Raji (cell line): ENCODE results near the gene TNS2.
A peak's percentile ranks its signal among the peaks of the same experiment; 100 is the strongest.

Experiments
- POLR2A ChIP-seq: IDR thresholded peaks from 2 replicates; pipeline ENCODE4 v1.6.1; 2011; ENCODE audit warnings: low read depth, low read length, control low read depth; ENCODE audit not compliant: insufficient read depth

Gene TNS2

DNA sequence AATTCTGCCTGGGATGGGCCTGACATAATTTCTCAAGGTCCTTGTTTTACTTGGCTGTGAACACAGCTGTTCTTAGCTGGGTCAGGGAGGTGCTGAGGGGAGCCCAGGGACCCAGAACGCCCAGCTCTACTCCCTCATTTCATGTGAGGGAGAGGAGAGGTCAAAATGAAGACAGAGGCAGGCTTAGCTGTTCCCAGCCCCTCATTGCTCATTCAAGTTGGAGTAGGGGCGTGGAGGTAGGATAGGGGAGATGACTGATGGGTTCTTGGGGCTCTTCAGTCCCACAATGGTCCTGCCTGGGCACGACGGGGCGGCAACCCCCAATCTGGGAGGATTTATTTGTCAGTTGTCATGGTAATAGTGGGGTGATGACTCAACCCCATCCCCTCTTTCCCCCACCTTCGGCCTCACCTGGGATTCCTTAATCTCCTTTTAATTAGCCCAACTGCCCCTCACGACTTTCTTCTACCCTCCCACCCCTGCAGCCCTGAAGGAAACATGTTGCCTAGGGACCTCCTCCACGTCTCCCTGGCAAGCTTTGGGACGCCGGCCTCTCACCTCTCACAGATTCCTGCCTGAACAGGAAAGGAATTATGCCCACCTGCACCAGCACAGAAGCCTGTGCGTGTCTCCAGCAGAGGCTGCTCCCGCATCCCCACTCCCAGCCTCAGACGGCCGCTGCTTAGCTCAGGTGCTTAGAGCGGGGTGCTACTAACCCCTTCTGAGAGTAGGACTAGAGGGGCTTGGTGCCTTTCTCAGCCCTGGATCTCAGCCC is 19.1 kb downstream of the TNS2 start:
- no peak for TF ChIP-seq POLR2A

DNA sequence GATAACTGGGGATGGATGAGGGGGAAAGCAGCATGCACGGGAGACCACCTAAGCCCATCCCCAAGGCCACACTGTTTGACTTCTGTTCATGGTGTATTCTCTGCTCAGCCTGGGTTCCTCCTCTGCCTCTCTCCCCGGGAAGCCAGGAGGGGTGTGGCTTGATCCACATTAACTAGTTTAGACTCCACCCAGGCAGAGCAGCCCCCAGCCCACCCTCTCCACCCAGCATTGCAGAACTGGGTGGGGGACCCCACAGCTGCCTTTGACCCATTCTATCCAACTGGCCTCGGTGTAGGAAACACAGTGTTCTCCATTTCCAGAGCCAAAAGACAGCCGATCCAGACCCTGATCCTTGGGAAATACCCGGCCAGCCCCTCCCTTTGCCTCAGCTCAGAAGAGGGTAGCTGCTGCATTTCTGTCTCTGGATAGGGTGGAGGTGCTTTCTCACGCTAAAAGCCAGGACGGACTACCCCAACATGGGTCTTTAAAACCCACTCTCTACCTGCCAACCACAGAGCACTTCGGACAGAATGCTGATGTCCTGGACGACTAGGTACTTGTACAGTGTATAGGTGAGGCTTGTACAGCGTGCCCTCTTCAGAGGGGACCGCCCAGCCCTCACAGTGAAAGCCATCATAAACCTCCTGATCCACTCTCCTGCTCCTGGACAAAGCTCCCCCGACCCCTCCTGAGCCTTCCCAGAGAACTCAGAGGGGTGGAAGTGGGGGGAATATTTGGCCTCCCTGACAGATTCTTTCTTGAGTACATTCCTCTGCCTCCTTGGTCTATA is 20.0 kb downstream of the TNS2 start:
- TF ChIP-seq POLR2A, result no peak

DNA sequence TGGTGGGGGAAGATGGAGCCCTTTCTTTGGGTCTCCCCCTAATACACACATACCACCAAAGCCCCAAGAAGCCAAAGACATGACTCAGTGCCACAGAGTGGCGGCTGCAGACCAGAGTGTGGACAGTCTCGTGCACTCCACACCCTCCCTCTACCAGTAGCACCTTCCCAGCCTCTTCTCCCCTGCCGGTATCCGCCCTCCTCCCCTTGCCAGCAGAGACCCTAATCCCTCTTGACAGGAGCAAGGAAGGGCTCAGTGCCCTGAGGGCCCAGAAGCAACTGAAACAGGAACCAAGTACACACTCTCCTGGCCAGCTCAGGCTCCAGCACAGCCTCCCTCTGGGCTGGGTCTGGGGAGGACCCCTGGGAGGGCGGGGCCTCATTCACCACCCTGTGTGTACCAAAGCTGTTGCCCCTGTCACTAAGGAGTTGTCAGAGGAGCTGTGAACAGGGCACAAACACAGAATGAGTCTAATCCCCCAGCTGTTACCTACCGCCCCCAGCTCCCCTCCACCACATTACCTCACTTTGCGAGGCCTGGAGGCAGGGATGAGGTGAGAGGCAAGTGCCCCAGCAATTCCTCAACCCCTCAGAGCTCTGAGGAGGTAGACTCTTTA is 21.1 kb downstream of the TNS2 start:
- no peak for TF ChIP-seq POLR2A

DNA sequence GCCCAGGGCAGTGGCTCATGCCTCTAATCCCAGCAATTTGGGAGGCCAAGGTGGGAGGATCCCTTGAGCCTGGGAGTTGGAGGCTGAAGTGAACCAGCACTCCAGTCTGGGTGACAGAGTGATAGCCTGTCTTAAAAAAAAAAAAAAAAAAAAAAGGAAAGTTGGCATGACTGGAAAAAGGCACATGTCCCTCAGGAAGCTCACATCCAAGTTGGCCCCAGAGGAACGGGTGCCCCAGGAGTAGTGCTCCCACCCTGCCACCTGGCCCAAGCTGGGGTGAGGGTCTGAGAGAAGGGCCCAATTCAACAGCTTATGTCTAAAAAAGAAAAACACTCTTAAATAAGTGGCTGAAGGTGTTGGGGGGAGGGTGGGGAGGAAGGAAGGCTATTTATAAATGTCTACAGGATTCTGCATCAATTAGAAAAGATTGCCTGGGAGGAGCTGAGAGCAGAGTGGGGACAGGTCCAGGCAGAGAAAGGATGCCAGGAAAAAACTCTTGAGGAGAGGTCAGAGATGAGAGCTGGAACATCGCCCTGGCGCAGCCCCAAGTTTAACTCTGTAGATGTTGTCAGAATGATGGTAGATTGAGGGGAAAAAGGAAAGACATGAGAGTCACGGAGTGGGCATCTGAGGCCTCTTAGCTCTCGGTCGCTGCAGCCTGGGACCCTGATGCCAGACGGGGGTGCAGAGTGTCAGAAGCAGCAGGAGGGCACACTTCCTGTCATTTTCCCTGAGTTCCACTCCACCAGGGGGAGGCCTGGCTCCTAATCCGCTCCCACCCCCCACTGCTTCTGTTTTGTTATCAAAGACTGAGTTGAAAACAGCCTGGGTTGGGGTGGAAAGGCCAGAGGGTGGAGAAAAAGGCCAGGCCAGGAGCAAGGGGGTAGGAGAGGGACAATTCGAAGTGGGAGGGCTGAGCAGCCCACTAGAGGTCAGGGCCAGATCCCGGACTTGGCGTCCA is 22.0 kb downstream of the TNS2 start:
- TF ChIP-seq POLR2A, result no peak

DNA sequence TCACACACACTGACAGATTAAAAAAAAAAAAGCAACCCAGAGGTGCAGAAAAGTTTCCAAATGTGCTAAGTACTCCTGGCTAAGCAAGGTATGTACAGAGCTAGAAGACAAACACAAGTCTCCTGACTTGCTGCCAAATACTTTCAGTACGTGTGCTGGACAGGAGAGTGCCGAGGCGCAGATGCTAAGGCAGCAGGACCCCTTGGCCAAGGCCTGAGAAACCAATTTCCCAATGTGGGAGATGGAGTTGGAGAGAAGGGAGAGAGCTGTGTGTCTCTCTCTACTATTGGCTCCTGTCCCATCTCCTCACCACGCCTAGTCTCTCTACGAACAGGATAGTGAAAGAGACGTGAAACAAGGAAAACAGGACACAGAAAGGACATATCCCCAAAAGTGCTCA is 24.0 kb downstream of the TNS2 start:
- TF ChIP-seq POLR2A, result no peak

DNA sequence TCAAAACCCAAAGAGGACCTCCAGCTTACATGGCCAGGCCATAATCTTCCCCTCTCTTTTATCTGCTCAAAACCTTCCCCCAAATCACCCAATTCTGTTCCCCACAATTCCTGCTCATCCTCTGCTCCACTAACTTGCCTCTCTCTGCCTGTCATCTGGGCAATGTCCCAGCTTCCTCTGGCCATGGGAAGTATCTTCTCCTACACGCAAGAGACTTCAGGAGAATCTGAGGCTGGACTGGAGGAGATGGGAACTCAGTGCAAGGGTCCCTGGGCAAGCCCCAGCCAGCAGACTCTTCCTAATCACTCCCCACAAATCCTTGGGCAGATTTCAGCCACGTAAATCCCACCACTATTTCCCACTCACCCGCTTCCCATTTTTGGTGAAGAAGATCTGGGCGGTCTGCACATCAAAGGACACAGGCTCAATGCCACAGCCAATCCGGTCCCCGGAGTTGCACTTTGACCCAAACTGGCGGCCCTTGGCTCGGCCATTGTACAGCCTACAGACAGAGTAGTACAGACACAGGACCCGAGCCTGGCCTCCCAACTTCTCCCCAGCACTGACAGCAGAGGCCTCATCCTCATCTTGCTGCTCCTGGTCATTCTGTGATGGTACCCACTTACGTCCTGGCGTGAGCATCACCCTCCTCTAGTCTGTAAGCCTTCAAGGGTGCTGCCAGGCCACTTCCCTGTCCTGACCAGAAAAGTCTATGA is 24.6 kb downstream of the TNS2 start:
- no peak for TF ChIP-seq POLR2A

DNA sequence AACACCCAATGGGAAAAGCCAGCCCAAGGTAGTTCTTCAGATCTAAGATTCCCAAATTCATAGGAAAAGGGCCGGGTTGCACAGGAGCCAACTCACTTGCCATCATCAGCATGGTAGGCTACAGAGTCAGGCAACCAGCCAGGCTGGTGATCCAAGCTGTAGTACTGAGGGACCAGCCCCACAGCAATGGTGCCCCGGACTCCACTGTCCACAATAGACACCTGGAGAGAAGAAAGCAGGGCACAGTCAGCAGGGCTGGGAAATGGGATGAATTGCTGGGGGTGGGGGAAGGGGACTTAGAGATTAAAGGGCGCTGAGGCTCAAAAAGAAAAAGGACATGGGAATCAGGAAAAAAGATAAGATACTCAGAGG is 25.1 kb downstream of the TNS2 start:
- no peak for TF ChIP-seq POLR2A

DNA sequence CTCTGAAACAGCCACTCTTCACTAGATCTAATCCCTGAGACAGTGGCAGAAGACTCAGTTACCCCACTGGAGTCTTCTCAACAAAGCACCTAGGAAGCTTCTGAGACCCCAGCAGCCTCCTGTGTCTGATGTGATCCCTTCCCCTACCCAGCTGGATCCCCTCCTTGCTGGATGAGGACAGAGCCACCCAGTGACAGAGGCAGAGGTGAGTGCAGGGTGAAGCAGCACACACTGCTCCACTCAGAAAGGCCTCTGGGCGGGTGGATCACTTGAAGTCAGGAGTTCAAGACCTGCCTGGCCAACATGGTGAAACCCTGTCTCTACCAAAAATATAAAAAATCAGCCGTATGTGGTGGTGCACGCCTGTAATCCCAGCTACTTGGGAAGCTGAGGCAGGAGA is 26.6 kb downstream of the TNS2 start:
- no peak for TF ChIP-seq POLR2A

DNA sequence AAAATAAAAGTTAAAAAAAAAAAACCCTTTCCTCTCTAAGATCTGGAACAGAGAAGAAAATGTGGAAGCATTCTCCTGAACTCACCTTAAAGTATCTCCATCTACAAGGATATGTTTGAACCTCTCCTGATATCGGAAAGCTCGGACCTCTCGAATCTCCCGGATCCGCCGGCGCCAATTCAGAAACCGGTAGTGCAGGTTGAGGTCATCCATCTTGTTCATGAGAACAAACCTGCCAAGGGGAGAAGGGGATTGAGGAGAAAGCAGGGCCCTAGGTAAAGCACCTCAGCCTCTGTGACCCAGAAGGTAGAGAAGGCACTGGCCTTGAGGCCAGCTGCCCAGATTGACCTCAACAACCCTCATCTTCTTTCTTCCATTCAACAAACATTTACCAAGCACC is 27.2 kb downstream of the TNS2 start:
- TF ChIP-seq POLR2A, result no peak

DNA sequence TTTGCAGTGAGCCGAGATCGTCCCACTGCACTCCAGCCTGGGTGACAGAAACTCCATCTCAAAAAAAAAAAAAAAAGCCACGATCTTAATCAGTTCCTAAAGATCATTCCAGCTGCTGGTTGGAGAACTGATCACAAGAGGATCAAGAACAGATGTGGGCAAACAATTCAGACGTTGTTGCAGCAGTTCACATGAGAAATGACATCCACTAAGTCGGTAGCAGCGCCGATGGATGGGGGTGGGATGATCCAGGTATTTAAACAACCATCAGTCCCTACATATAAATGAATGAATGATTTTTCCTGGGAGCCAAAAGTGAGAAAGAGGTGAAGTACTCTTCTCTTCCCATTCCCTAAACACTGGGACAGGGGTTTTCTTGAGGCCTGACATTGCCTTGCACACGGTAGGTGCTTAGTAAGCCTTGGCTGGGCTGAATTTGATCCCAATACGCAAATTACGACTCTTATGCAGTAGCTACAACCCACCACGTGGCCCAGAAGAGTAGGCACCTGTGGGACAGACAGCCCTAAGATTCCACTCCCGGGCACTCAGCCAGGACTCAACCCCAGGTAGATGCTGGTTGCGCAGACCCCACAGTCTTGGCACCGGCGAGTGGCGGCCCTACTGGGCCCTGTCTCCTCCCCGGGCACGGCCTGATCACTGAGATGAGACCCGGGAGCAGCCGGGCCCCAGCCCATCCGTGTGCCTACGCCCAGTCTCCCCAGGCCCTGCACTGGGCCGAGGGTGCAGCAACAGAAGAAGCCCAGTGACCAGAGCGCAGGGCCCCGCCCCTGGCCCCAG is 28.8 kb downstream of the TNS2 start:
- no peak; the same call in 1 of the 2 replicates for TF ChIP-seq POLR2A

DNA sequence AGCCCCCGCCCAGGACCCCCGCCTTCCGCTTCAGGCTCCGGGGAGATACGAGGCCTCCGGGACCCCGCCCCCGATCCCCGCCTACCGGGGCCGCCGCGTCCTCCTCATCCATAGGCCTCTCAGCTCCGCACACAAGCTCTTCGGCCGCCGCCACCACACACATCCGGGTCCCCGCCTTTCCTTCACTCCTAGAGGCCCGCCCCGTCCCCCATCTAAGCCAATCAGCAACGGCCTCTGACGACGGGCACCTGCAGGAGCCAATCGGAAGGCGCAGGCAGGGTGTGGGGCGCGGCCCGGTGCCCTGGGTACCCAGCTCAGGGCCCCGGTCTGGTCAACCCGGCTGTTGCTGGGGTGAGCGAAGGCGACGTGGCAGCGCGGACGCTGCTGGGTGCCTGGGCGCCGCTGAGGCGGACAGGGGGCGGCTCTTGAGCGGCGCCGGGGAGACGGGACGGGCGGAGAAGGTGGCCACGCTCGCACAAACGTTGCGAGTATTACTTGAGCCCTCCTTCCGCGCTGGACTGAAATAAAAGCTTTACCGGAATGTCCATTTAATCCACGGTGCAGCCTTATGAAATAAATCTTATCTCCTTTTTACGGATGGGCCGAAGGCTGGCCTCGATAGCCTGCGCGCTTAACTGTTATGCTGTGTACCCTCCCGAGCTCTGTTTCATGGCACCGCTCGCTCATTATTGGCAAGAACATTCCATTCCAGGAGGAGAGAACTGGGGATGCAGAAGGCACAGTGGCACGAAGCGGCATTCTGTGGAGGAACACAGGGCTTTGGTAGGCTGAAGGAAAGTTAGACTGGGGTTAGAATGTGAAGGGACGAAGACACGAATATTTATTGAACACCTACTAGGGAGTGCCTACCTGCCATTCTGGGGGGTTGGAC is 29.6 kb downstream of the TNS2 start, which contains the start of gene SPRYD3:
Gene SPRYD3 (minus strand): TSS at position 165 of the 892 bp plus-strand sequence. CDS start 57 bp downstream, at position 108.
- peak; percentile 88 for TF ChIP-seq POLR2A

DNA sequence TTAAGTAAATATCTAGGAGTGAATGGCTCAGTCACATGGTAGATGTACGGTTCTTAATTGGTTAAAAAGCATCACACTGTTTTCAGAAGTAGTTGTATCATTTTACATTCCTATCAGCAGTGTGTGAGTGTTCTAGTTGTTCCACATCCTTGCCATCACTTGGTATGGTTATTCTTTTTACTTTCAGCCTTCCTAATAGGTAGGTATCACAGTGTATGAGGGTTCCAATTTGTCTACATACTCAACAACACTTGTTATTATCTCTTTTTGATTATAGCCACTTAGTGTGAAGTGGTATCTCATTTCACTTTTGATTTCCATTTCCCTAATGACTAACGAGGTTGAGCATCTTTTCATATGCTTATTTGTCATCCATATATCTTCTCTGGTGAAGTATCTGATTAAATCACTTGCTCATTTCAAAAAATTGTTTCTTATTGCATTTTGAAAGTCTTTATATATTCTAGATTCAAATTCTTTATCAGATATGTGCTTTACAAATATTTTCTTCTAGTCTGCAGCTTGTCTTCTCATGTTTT is 32.8 kb downstream of the TNS2 start:
- TF ChIP-seq POLR2A, result no peak
